Measurements from ENCODE around the gene FBXO42. TPM values are rescaled to one million over a fixed set of nuclear protein-coding genes. Genes with fewer than 3 reads are reported as not detected.
A peak's percentile ranks its signal among the peaks of the same experiment; 100 is the strongest.

Gene FBXO42
- total RNA-seq, 2 donors from 2014 or later, result 17.6 to 20.0 TPM

- peak overlapping the region; percentile 49 for H3K4me3 Mint-ChIP-seq
- Histone ChIP-seq H3K36me3 (ENCODE audit: control insufficient read depth, insufficient read depth, low read length) (no peaks in the 10 kb centered on the region), H3K27me3 (ENCODE audit: control insufficient read depth, insufficient read depth, low read length, poor library complexity, severe bottlenecking) (peaks cover 12% of the 10 kb centered on the region), H3K27ac (ENCODE audit: low read depth, low read length) (no peak overlapping the region), H3K9ac (ENCODE audit: extremely low read depth, low read length, poor library complexity, severe bottlenecking) (no peak overlapping the region), H3K9me3 (ENCODE audit: control insufficient read depth, low read length) (no peaks in the 10 kb centered on the region), H3K4me1 (ENCODE audit: control insufficient read depth, insufficient read depth, low read length) (no peaks in the 10 kb centered on the region), H3K4me3 (ENCODE audit: low read length) (no peak overlapping the region)
- 95 to 97% methylated on average over 4 to 6 of the region's 6 CpGs for WGBS, 2 experiments (ENCODE audit: insufficient coverage in 1 of 2, insufficient read length in 1 of 2)
- H3K36me3 Mint-ChIP-seq (ENCODE audit: low read depth), result no peaks in the 10 kb centered on the region
- peaks cover 11% of the 10 kb centered on the region for H3K27me3 Mint-ChIP-seq (ENCODE audit: insufficient read depth)
- no peak for TF ChIP-seq CTCF (conservative IDR thresholded peaks at IDR 0.05)
- H3K27ac Mint-ChIP-seq, result no peak overlapping the region
- H3K9me3 Mint-ChIP-seq, result no peaks in the 10 kb centered on the region
- DNase-seq, result no peak
- peaks cover 17% of the 10 kb centered on the region for H3K4me1 Mint-ChIP-seq
Observed at GRCh38 chr1:16211824-16212223, 140.5 kb downstream of the FBXO42 start.

GRCh38 chr1:16210581-16210980 lies 141.7 kb downstream of the FBXO42 start:
- Mint-ChIP-seq H3K4me1 (peaks cover 12% of the 10 kb centered on the region), H3K27ac (no peak overlapping the region), H3K9me3 (no peaks in the 10 kb centered on the region), H3K4me3 (no peak overlapping the region), H3K27me3 (ENCODE audit: insufficient read depth) (peaks cover 5% of the 10 kb centered on the region), H3K36me3 (ENCODE audit: low read depth) (no peaks in the 10 kb centered on the region)
- Histone ChIP-seq H3K27ac (ENCODE audit: low read depth, low read length) (no peak overlapping the region), H3K9ac (ENCODE audit: extremely low read depth, low read length, poor library complexity, severe bottlenecking) (no peak overlapping the region), H3K4me3 (ENCODE audit: low read length) (no peak overlapping the region), H3K4me1 (ENCODE audit: control insufficient read depth, insufficient read depth, low read length) (no peaks in the 10 kb centered on the region), H3K36me3 (ENCODE audit: control insufficient read depth, insufficient read depth, low read length) (no peaks in the 10 kb centered on the region), H3K27me3 (ENCODE audit: control insufficient read depth, insufficient read depth, low read length, poor library complexity, severe bottlenecking) (peaks cover 6% of the 10 kb centered on the region), H3K9me3 (ENCODE audit: control insufficient read depth, low read length) (no peaks in the 10 kb centered on the region)
- TF ChIP-seq CTCF (conservative IDR thresholded peaks at IDR 0.05), result no peak
- 89 to 92% methylated on average over 3 to 4 of the region's 4 CpGs for whole genome bisulfite sequencing, 2 experiments (ENCODE audit: insufficient coverage in 1 of 2, insufficient read length in 1 of 2)
- DNase-seq, result no peak

- WGBS, 2 experiments (ENCODE audit: insufficient coverage in 1 of 2, insufficient read length in 1 of 2), result 87 to 100% methylated on average over 1 to 11 of the region's 11 CpGs
- no peak overlapping the region for H3K27ac ChIP-seq (ENCODE audit: low read depth, low read length)
- H3K36me3 ChIP-seq (ENCODE audit: control insufficient read depth, insufficient read depth, low read length), result no peaks in the 10 kb centered on the region
- no peaks in the 10 kb centered on the region for H3K9me3 ChIP-seq (ENCODE audit: control insufficient read depth, low read length)
- H3K27me3 ChIP-seq (ENCODE audit: control insufficient read depth, insufficient read depth, low read length, poor library complexity, severe bottlenecking), result peaks cover 6% of the 10 kb centered on the region
- no peak overlapping the region for H3K9ac ChIP-seq (ENCODE audit: extremely low read depth, low read length, poor library complexity, severe bottlenecking)
- DNase-seq, result no peak
- Mint-ChIP-seq H3K27me3 (ENCODE audit: insufficient read depth) (peaks cover 5% of the 10 kb centered on the region), H3K4me1 (peaks cover 12% of the 10 kb centered on the region), H3K27ac (no peak overlapping the region), H3K4me3 (no peak overlapping the region), H3K9me3 (no peaks in the 10 kb centered on the region), H3K36me3 (ENCODE audit: low read depth) (no peaks in the 10 kb centered on the region)
- H3K4me3 ChIP-seq (ENCODE audit: low read length), result no peak overlapping the region
- TF ChIP-seq CTCF (conservative IDR thresholded peaks at IDR 0.05), result no peak
- H3K4me1 ChIP-seq (ENCODE audit: control insufficient read depth, insufficient read depth, low read length), result no peaks in the 10 kb centered on the region
Observed at GRCh38 chr1:16209847-16210407, 142.4 kb downstream of the FBXO42 start.
